ENCODE measurements around the gene SDCCAG8.

DNA sequence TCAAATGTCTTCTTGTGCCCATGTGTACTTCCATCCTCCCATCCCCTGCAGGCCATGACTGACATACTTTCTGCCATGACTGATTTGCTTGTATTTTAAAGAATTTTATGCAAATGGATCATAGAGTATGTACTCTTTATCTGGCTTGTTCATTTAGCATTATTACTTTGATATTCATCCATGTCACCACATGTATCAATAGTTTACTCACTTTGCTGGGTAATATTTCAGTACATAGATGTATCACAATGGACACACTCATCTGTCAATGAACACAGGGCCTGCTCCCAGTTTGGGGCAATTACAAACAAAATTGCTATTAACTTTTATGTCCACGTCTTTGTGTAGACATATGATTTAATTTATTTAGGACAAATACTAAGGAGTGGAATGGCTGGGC, 259.1 kb downstream of the SDCCAG8 start:
- TF ChIP-seq SP1 (IDR thresholded peaks at IDR 0.05; ENCODE audit: low read depth, low read length): no peak
- TF ChIP-seq EGR1 (IDR thresholded peaks at IDR 0.05; ENCODE audit: borderline replicate concordance, low read depth, low read length): no peak
- TF ChIP-seq RFX5 (IDR thresholded peaks at IDR 0.05; ENCODE audit: borderline replicate concordance, low read depth, low read length): no peak
- no peak for TF ChIP-seq CTCF (IDR thresholded peaks at IDR 0.05; ENCODE audit: control extremely low read depth in 1 of 3, insufficient read depth in 1 of 3, low read depth in 1 of 3, low read length in 3 of 3)
- TF ChIP-seq SUZ12 (IDR thresholded peaks at IDR 0.05; ENCODE audit: low read length): no peak
- TF ChIP-seq POLR2AphosphoS5 (IDR thresholded peaks at IDR 0.05; ENCODE audit: low read depth, low read length): no peak
- TF ChIP-seq, protein P1, sequence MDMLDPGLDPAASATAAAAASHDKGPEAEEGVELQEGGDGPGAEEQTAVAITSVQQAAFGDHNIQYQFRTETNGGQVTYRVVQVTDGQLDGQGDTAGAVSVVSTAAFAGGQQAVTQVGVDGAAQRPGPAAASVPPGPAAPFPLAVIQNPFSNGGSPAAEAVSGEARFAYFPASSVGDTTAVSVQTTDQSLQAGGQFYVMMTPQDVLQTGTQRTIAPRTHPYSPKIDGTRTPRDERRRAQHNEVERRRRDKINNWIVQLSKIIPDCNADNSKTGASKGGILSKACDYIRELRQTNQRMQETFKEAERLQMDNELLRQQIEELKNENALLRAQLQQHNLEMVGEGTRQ (IDR thresholded peaks at IDR 0.05; ENCODE audit: low read length): no peak
- no peak for TF ChIP-seq CHD1 (IDR thresholded peaks at IDR 0.05; ENCODE audit: low read depth, low read length)
- no peak for TF ChIP-seq RBBP5 (IDR thresholded peaks at IDR 0.05; ENCODE audit: borderline replicate concordance, low read depth, low read length)
- no peak for TF ChIP-seq EZH2 (IDR thresholded peaks at IDR 0.05; ENCODE audit: low read depth, low read length, severe bottlenecking)
- TF ChIP-seq JUND (IDR thresholded peaks at IDR 0.05; ENCODE audit: low read length): no peak
- TF ChIP-seq NRF1 (IDR thresholded peaks at IDR 0.05; ENCODE audit: low read depth, low read length): no peak
- no peak for TF ChIP-seq RAD21 (IDR thresholded peaks at IDR 0.05 in 1 of 2, conservative IDR thresholded peaks at IDR 0.05 in 1 of 2; ENCODE audit: low read depth in 2 of 2, low read length in 2 of 2)
- TF ChIP-seq CEBPB (IDR thresholded peaks at IDR 0.05; ENCODE audit: low read depth, low read length): no peak

Measured in H1 (cell line).